Chondrocyte (in vitro differentiated cells): ENCODE measurements around the gene KAZN. TPM values are rescaled to one million over a fixed set of nuclear protein-coding genes. Genes with fewer than 3 reads are reported as not detected.

Experiments used
- DNase-seq: peaks from one replicate; pipeline ENCODE4 v3.0.0; 2021; ENCODE audit warnings: mixed read lengths, low spot score
- H3K27ac Mint-ChIP-seq: one replicate; pipeline ENCODE4 v1.8.0; 2021; ENCODE audit warnings: mild to moderate bottlenecking, moderate library complexity, mixed read lengths; ENCODE audit not compliant: unreplicated experiment
- H3K27me3 Mint-ChIP-seq: 2 replicates; pipeline ENCODE4 v1.8.0; 2021; ENCODE audit warnings: low read depth, mixed read lengths
- H3K36me3 Mint-ChIP-seq: 2 replicates; pipeline ENCODE4 v1.8.0; 2021; ENCODE audit warnings: low read depth, mixed read lengths
- H3K4me1 Mint-ChIP-seq: 2 replicates; pipeline ENCODE4 v1.8.0; 2021; ENCODE audit warnings: low read depth, mild to moderate bottlenecking, mixed read lengths
- H3K4me3 Mint-ChIP-seq: one replicate; pipeline ENCODE4 v1.8.0; 2021; ENCODE audit warnings: mild to moderate bottlenecking, moderate library complexity, mixed read lengths; ENCODE audit not compliant: unreplicated experiment
- H3K9me3 Mint-ChIP-seq: 2 replicates; pipeline ENCODE4 v1.8.0; 2021; ENCODE audit warnings: low read depth, mixed read lengths
- total RNA-seq: library from RNA; stranded (reverse); gene quantifications from 3 replicates; pipeline ENCODE4 v1.2.1, GENCODE V29; 2021
- TF ChIP-seq, protein P1 (sequence below): fragments of 200-600 bp; sonication (generic); IDR thresholded peaks from 2 replicates; pipeline ENCODE4 v1.5.0; 2021; ENCODE audit warnings: antibody characterized with exemption, mild to moderate bottlenecking, moderate library complexity

KAZN gene
- total RNA-seq, 1 donor from 2014 or later, result 29.6 TPM

DNA sequence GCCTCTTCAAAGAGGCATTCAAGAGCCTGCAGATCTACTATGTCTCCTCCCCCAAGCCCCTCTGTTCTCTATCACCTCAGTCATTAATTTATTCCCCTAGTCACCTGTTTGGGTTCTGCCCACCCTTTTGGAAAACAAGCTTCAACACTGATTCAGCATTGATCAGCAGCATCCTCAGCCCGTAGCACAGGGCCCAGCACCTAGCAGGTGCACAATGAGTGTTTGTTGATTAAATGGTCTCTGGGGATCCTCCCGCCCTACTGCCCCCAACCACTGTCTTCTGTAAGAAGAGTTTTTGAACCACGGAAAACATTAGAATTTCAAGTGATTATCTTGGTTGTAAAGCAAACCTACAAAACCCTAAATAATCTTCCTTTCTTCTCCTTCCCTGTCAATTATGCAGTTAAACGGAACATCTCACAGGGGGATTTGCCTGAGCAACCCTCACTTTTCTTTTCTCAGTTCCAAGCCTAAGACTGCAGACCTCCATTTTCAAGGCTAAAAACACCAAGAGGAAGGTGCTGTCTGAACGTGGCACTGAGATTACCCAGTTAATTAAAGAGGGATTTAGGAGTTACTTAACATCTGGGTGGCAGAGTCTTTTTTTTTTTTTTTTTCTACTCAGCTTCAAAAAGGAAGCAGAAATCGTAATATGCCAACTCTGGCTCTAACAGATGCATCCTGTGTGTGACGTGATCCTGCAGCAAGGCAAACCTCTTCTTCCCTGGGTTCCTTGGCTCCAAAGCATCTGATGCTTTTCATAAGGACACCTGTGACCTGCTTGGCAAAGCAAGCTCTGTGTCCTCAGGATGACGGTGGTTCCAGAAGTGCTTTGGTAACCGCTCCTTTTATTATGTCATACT, 163.0 kb downstream of the KAZN start:
- Mint-ChIP-seq H3K27ac (no peak overlapping the region), H3K4me1 (no peaks in the 10 kb centered on the region)

DNA sequence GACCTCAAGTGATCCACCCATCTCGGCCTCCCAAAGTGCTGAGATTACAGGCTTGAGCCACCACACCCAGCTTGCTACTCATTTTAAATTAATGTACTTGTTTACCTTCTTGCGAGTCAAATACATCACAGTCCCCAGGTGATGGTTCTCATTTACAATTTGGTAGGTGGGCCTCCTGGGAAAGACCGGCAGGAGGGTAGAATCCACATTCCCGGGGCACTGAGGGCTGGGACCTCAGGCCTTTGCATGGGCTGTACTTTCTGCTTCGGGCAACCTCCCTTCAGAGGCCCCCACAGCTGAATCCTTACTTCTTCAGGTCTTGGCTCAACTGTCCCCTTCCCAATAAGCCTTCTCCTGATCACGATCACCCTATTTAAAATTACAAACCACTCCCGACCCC, 165.5 kb downstream of the KAZN start:
- Mint-ChIP-seq H3K27ac (no peak overlapping the region), H3K4me1 (no peaks in the 10 kb centered on the region)
- TF ChIP-seq, protein P1, sequence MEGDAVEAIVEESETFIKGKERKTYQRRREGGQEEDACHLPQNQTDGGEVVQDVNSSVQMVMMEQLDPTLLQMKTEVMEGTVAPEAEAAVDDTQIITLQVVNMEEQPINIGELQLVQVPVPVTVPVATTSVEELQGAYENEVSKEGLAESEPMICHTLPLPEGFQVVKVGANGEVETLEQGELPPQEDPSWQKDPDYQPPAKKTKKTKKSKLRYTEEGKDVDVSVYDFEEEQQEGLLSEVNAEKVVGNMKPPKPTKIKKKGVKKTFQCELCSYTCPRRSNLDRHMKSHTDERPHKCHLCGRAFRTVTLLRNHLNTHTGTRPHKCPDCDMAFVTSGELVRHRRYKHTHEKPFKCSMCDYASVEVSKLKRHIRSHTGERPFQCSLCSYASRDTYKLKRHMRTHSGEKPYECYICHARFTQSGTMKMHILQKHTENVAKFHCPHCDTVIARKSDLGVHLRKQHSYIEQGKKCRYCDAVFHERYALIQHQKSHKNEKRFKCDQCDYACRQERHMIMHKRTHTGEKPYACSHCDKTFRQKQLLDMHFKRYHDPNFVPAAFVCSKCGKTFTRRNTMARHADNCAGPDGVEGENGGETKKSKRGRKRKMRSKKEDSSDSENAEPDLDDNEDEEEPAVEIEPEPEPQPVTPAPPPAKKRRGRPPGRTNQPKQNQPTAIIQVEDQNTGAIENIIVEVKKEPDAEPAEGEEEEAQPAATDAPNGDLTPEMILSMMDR, result no peak

More for the DNA sequence above, 163.0 kb downstream of the KAZN start:
- no peak for DNase-seq
- peaks cover 26% of the 10 kb centered on the region for H3K27me3 Mint-ChIP-seq
- TF ChIP-seq, protein P1, result no peak
- H3K4me3 Mint-ChIP-seq, result no peak overlapping the region
- no peaks in the 10 kb centered on the region for H3K36me3 Mint-ChIP-seq
- H3K9me3 Mint-ChIP-seq, result no peaks in the 10 kb centered on the region

GRCh38 chr1:14765773-14766172, 167.3 kb downstream of the KAZN start:
- Mint-ChIP-seq H3K27ac (no peak overlapping the region), H3K9me3 (no peaks in the 10 kb centered on the region), H3K4me1 (no peaks in the 10 kb centered on the region), H3K27me3 (peaks cover 12% of the 10 kb centered on the region), H3K36me3 (no peaks in the 10 kb centered on the region), H3K4me3 (no peak overlapping the region)
- TF ChIP-seq, protein P1, result no peak
- no peak for DNase-seq

More for the DNA sequence above, 165.5 kb downstream of the KAZN start:
- Mint-ChIP-seq H3K4me3 (no peak overlapping the region), H3K27me3 (peaks cover 22% of the 10 kb centered on the region), H3K36me3 (no peaks in the 10 kb centered on the region), H3K9me3 (no peaks in the 10 kb centered on the region)
- no peak for DNase-seq

GRCh38 chr1:14767075-14767474, 168.6 kb downstream of the KAZN start:
- H3K27ac Mint-ChIP-seq, result no peak overlapping the region
- H3K4me1 Mint-ChIP-seq, result no peaks in the 10 kb centered on the region
- no peak overlapping the region for H3K4me3 Mint-ChIP-seq
- TF ChIP-seq, protein P1, result no peak
- H3K9me3 Mint-ChIP-seq, result no peaks in the 10 kb centered on the region
- peaks cover 10% of the 10 kb centered on the region for H3K27me3 Mint-ChIP-seq
- no peak for DNase-seq
- no peaks in the 10 kb centered on the region for H3K36me3 Mint-ChIP-seq

DNA sequence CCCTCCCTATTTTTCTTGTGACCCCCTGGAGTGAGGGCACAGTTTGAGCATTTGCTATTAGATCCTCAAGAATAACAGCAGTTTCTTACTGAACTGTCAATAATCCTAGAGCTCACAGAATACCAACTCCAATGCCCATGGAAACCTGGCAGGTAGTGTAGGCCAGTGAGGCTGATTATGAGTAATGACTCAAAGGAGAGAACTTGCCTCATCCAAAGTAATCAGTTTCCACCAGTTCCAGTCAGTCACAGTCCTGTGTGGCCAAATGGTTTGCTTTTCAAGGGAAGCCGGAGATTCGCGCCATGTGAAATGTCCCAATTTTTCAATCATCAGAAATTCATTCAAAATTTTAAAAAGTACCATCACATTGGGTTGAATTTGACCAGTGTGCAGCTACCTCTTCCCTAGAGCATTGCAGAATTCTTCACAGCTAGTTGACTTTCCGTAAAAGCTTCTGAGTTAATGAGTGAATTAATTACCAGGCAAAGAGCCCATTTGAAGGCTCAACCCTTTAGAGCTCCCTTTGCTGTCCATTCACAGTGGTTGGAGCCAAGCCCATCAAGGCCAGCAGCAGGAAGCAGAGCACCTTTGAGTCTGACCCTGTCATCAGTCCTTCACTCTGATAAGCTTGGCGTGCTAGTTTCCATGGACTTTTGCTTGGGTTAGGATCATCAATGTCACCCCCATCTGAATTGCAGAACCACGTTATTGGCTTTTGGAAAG, 170.3 kb downstream of the KAZN start:
- no peak overlapping the region for H3K27ac Mint-ChIP-seq
- no peak for DNase-seq
- no peaks in the 10 kb centered on the region for H3K4me1 Mint-ChIP-seq
- H3K27me3 Mint-ChIP-seq, result peaks cover 10% of the 10 kb centered on the region
- TF ChIP-seq, protein P1, result no peak
- no peak overlapping the region for H3K4me3 Mint-ChIP-seq
- H3K36me3 Mint-ChIP-seq, result no peaks in the 10 kb centered on the region
- H3K9me3 Mint-ChIP-seq, result no peaks in the 10 kb centered on the region
